Ishikawa (cell line): ENCODE measurements around the gene LYRM4.

Experiments used
- CEBPB ChIP-seq: IDR thresholded peaks from 2 replicates; pipeline ENCODE4 v1.6.1; 2012
- EGR1 ChIP-seq: IDR thresholded peaks from 2 replicates; pipeline ENCODE4 v1.6.1; 2012
- EP300 ChIP-seq: IDR thresholded peaks from 2 replicates; pipeline ENCODE4 v1.6.1; 2012; ENCODE audit warnings: borderline replicate concordance
- FOXM1 ChIP-seq: IDR thresholded peaks from 2 replicates; pipeline ENCODE4 v1.6.1; 2012; ENCODE audit warnings: low read depth, borderline replicate concordance
- NFIC ChIP-seq: IDR thresholded peaks from 2 replicates; pipeline ENCODE4 v1.6.1; 2012
- TAF1 ChIP-seq: IDR thresholded peaks from 2 replicates; pipeline ENCODE4 v1.6.1; 2012; ENCODE audit warnings: low read depth, mild to moderate bottlenecking
- TCF12 ChIP-seq: IDR thresholded peaks from 2 replicates; pipeline ENCODE4 v1.6.1; 2012; ENCODE audit warnings: low read depth
- YY1 ChIP-seq: IDR thresholded peaks from 2 replicates; pipeline ENCODE4 v1.6.1; 2012; ENCODE audit warnings: low read depth
- ZBTB7A ChIP-seq: IDR thresholded peaks from 2 replicates; pipeline ENCODE4 v1.6.1; 2012; ENCODE audit warnings: low read depth
- TF ChIP-seq, protein P1 (sequence below): IDR thresholded peaks from 2 replicates; pipeline ENCODE4 v1.6.1; 2012; ENCODE audit warnings: low read depth, mild to moderate bottlenecking
- TF ChIP-seq, protein P2 (sequence below): IDR thresholded peaks from 2 replicates; pipeline ENCODE4 v1.6.1; 2012

GRCh38 chr6:5061152-5061551 is 199.6 kb downstream of the LYRM4 start:
- TF ChIP-seq EP300 (no peak), ZBTB7A (no peak), NFIC (no peak), YY1 (no peak), TCF12 (no peak), EGR1 (no peak), CEBPB (no peak), FOXM1 (no peak), TAF1 (no peak)
- TF ChIP-seq, protein P1, sequence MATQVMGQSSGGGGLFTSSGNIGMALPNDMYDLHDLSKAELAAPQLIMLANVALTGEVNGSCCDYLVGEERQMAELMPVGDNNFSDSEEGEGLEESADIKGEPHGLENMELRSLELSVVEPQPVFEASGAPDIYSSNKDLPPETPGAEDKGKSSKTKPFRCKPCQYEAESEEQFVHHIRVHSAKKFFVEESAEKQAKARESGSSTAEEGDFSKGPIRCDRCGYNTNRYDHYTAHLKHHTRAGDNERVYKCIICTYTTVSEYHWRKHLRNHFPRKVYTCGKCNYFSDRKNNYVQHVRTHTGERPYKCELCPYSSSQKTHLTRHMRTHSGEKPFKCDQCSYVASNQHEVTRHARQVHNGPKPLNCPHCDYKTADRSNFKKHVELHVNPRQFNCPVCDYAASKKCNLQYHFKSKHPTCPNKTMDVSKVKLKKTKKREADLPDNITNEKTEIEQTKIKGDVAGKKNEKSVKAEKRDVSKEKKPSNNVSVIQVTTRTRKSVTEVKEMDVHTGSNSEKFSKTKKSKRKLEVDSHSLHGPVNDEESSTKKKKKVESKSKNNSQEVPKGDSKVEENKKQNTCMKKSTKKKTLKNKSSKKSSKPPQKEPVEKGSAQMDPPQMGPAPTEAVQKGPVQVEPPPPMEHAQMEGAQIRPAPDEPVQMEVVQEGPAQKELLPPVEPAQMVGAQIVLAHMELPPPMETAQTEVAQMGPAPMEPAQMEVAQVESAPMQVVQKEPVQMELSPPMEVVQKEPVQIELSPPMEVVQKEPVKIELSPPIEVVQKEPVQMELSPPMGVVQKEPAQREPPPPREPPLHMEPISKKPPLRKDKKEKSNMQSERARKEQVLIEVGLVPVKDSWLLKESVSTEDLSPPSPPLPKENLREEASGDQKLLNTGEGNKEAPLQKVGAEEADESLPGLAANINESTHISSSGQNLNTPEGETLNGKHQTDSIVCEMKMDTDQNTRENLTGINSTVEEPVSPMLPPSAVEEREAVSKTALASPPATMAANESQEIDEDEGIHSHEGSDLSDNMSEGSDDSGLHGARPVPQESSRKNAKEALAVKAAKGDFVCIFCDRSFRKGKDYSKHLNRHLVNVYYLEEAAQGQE: no peak
- TF ChIP-seq, protein P2, sequence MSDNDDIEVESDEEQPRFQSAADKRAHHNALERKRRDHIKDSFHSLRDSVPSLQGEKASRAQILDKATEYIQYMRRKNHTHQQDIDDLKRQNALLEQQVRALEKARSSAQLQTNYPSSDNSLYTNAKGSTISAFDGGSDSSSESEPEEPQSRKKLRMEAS: no peak
